Measurements from ENCODE around the gene ENOX1.

Gene ENOX1

DNA sequence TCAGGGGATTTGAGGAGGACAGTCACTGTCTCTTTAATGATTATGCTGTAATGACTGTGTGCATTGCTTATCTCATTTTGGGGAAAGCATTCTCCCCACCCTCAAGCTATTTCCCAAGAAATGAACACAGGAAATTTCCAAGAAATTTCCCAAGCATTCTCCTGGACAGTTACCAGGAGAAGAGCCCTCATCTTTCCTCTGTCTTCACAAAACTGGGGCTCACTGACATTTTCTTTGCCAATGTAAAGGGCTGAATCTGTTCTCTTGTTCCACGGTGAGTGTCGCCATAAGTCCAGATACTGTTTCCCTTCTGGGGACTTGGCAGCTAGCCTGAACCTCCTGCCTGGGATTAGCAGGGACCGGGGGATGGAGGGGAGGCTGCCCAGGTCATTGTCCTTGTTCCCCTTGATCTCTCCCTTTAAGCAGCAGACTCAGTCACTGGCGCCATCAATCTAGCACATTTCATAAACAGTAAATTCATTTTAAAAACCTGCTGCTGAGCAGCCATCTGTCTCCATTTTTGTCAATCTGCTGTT lies 590.6 kb downstream of the ENOX1 start:
- DNase-seq (ENCODE audit: low read depth) = no peak
- TF ChIP-seq, protein P1, sequence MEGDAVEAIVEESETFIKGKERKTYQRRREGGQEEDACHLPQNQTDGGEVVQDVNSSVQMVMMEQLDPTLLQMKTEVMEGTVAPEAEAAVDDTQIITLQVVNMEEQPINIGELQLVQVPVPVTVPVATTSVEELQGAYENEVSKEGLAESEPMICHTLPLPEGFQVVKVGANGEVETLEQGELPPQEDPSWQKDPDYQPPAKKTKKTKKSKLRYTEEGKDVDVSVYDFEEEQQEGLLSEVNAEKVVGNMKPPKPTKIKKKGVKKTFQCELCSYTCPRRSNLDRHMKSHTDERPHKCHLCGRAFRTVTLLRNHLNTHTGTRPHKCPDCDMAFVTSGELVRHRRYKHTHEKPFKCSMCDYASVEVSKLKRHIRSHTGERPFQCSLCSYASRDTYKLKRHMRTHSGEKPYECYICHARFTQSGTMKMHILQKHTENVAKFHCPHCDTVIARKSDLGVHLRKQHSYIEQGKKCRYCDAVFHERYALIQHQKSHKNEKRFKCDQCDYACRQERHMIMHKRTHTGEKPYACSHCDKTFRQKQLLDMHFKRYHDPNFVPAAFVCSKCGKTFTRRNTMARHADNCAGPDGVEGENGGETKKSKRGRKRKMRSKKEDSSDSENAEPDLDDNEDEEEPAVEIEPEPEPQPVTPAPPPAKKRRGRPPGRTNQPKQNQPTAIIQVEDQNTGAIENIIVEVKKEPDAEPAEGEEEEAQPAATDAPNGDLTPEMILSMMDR (IDR thresholded peaks at IDR 0.05; ENCODE audit: control insufficient read depth, extremely low read depth, insufficient read depth) = no peak

DNA sequence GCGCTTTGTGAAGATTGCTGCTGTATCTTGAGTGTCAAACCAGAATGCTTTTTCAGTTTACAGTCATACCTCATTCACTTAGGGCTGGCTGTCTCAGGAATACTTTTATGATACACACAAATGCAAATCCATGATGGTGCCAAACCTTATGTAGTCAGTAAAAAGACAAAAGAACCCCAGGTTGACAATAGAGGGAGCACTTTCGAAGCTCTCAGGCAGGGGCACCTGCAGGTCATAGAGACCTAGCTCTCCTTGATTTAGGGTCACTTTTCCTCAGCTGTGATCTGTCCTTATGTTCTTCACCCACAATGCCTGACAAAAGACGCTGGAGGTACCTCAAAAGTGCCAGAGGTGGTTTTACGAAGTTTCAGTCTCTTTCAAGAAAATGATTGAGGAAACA lies 591.2 kb downstream of the ENOX1 start:
- TF ChIP-seq, protein P1 (IDR thresholded peaks at IDR 0.05; ENCODE audit: control insufficient read depth, extremely low read depth, insufficient read depth) = peak; percentile 29
- no peak overlapping the region for H3K4me3 ChIP-seq (ENCODE audit: low read depth, low read length)
- no peak for DNase-seq (ENCODE audit: low read depth)

More for the DNA sequence above, 590.6 kb downstream of the ENOX1 start:
- H3K4me3 ChIP-seq (ENCODE audit: low read depth, low read length) = no peak overlapping the region

DNA sequence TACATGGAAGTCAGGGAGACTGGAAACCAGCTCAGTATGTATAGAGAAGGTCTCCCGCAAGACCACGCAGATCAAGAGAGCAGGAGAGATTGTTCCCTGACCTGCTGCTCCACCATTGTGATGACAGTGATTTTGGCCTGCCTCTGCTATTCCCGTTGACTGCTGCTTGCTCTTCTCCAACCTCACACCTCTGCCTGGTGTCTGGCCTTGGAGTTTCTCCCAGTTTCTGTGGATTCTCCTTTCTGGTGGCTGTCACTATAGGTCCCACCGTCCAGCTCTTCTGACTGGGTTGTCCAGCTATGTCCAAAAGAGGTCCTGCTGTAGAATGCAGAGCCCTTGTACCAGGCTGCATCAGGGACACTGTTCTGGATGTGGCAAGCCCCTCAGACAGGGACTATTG lies 591.7 kb downstream of the ENOX1 start:
- TF ChIP-seq, protein P1 (IDR thresholded peaks at IDR 0.05; ENCODE audit: control insufficient read depth, extremely low read depth, insufficient read depth) = no peak
- no peak for DNase-seq (ENCODE audit: low read depth)
- H3K4me3 ChIP-seq (ENCODE audit: low read depth, low read length) = no peak overlapping the region

DNA sequence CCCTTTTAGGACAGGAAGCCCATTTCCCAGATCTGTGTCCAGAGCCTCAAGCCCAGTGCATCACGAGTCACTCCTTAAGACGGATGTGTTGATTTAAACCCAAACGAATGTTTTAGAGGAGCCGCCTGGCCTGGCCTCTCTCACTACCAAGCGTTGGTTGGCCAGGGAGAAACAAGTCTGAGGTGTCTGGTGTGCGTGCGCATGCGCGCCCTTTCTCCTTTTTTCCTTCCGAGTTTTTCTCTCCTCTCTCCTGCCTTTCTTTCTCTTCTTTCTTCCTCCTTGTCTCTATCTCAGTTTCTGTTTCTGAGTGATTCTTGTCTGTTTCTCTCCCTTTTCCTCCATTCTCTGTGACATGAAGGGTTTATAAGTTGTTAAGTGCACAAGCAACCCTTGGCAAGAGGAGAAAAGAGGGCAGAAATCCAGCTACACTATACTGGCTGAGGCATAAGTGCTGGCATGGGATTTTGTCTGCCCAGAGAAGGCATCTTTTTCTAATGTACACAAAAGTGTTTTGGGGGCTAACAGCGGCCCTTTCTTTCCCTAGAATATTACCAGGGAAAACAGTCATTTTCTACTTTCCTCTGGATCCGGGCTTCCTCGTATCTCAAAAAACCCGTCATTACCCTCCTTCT lies 592.9 kb downstream of the ENOX1 start:
- TF ChIP-seq, protein P1 (IDR thresholded peaks at IDR 0.05; ENCODE audit: control insufficient read depth, extremely low read depth, insufficient read depth) = no peak

DNA sequence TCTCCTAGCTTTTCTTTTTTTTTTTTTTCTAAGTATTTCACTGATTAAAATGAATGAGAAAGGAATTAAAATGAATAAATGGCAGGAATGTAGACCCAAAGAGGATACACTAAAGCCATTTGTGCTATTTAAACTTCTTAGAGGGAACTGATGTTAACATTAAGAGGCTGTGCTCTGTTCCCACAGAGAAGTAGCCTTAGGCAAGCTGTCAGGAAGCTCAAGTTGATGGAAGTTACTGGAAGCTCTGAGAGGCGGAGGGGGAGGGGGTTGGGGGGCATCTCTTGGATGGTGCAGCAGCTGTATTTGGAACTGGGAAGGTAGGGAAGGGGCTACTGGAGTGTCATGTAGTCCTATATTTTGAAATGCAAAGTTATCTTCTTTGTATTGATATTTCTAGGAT lies 595.2 kb downstream of the ENOX1 start:
- no peak overlapping the region for H3K4me3 ChIP-seq (ENCODE audit: low read depth, low read length)
- TF ChIP-seq, protein P1 (IDR thresholded peaks at IDR 0.05; ENCODE audit: control insufficient read depth, extremely low read depth, insufficient read depth) = no peak
- no peak for DNase-seq (ENCODE audit: low read depth)

More for the DNA sequence above, 592.9 kb downstream of the ENOX1 start:
- DNase-seq (ENCODE audit: low read depth) = no peak
- no peak overlapping the region for H3K4me3 ChIP-seq (ENCODE audit: low read depth, low read length)

DNA sequence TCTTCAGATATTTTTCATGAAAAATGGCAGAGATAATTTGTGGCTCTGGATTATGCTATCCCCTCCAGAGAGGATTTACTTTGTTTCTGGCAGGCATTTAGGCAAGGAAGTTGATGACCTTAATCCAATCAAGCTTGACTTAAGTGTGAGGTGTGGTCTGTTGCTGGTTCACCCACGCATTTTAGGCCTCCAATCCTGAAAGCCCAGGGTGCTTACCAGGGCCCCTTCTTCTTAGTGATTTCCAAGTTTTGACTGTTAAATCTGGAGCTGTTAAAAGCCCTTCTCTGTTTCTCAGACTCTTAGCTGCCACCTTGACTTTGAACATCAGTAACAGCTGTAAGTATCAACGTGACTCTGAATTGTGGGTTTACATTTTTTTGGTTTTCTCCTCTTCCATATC lies 601.5 kb downstream of the ENOX1 start:
- TF ChIP-seq, protein P1 (IDR thresholded peaks at IDR 0.05; ENCODE audit: control insufficient read depth, extremely low read depth, insufficient read depth) = no peak
- DNase-seq (ENCODE audit: low read depth) = no peak
- no peak overlapping the region for H3K4me3 ChIP-seq (ENCODE audit: low read depth, low read length)

DNA sequence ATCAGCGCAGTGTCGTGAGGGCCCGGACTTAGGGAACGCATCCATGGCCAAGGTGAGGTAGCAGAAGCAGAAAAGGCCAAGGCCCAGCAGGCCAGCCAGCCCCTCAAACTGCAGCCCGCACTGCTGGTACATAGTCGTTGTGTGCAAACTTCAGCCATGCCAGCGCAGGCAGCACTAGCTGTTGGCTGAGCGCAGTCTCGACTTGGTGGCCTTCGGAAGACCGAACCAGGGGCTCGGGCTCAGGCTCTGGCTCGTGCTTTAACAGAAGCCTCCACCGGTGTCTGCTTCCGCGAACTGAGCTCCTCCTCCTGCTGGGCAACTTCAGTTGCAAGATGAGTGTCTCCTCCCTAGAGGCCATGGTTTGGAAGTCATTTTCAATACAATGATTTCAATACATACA lies 605.9 kb downstream of the ENOX1 start:
- no peak overlapping the region for H3K4me3 ChIP-seq (ENCODE audit: low read depth, low read length)
- DNase-seq (ENCODE audit: low read depth) = no peak
- TF ChIP-seq, protein P1 (IDR thresholded peaks at IDR 0.05; ENCODE audit: control insufficient read depth, extremely low read depth, insufficient read depth) = no peak
